Erythroblast (primary cell): Measurements from ENCODE around the gene THSD4.

Experiments used
- GATA1 ChIP-seq: IDR thresholded peaks from 2 replicates; pipeline ENCODE4 v1.6.1; 2011; ENCODE audit warnings: low read depth, mild to moderate bottlenecking, control low read depth, low read length, moderate library complexity
- POLR2A ChIP-seq: IDR thresholded peaks from 2 replicates; pipeline ENCODE4 v1.6.1; 2011; ENCODE audit warnings: mild to moderate bottlenecking, low read length

DNA sequence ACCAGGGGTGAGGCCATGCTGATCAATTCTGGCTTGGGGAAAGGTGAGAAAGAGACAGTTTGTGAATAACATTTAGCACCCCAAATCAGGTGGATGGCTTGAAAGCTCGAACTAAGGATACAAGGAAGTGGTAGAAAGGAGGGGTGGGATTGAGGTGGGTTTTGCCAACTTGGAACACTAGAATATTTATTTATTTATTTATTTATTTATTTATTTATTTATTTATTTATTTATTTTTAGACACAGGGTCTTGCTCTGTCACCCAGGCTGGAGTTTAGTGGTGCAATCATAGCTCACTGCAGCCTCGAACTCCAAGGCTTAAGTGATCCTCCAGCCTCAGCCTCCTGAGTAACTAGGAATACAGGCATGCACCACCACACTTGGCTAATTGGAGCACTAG is 31.0 kb upstream of the THSD4 start:
- TF ChIP-seq POLR2A (no peak), GATA1 (no peak)
